ENCODE data around the gene TMEM200A.

DNA sequence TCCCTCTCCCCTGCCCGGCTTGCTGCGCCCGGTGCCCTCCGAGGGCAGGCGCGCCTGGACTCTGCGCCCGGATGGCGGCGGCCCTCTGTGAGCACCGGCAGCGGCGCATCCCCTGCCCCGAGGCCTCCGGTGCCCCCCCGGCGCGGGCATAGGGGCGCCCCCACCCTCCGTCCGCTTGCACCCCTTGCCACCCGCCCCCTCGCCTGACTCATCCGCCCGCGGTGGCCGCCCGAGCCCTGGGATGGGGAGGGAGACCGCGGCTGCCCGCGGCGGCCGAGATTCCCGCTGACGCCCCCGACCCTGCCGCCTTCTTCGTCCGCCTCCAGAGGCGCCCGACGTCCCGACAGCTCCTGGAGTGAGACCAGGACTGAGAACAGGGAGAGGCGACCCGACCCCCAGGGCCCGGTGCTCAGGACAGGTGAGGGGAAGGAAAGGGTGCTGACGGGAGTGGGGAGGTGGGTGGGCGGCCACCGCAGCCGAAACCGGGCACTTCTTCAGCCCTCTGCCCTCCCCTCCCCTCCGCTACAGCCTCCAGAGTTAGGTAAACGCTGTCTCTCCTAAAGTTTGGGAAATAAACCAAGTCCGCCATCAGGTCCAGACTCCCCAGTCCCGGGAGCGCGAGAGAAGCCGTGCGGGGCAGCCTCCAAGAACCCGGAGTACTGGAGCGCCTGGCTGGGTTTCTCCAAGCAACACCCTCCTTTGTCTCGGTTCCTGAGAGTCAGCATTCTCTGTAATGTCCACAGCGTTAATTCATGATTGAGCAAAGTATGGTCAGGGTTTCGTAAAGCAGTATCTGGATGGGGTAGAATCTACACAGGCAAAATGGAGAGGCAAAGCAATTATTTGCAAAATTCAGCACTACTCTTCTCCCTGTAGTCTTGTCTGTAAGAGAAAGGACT is 539 bp downstream of the TMEM200A start:
- TF ChIP-seq CBX3 (IDR thresholded peaks at IDR 0.05; ENCODE audit: low read depth) (no peak), RAD21 (IDR thresholded peaks at IDR 0.05; ENCODE audit: low read depth) (no peak), POLR2A (IDR thresholded peaks at IDR 0.05; ENCODE audit: borderline replicate concordance, extremely low read depth, insufficient read depth, insufficient read length) (no peak), POLR2AphosphoS5 (IDR thresholded peaks at IDR 0.05; ENCODE audit: low read depth, low read length) (no peak), EZH2 (IDR thresholded peaks at IDR 0.05) (no peak), ZFX (IDR thresholded peaks at IDR 0.05) (no peak), SRF (IDR thresholded peaks at IDR 0.05; ENCODE audit: low read depth) (no peak), EZH2phosphoT487 (IDR thresholded peaks at IDR 0.05; ENCODE audit: borderline replicate concordance) (no peak), SIN3A (IDR thresholded peaks at IDR 0.05; ENCODE audit: low read depth) (no peak), CEBPB (IDR thresholded peaks at IDR 0.05; ENCODE audit: low read depth) (no peak)
- TF ChIP-seq, protein P1, sequence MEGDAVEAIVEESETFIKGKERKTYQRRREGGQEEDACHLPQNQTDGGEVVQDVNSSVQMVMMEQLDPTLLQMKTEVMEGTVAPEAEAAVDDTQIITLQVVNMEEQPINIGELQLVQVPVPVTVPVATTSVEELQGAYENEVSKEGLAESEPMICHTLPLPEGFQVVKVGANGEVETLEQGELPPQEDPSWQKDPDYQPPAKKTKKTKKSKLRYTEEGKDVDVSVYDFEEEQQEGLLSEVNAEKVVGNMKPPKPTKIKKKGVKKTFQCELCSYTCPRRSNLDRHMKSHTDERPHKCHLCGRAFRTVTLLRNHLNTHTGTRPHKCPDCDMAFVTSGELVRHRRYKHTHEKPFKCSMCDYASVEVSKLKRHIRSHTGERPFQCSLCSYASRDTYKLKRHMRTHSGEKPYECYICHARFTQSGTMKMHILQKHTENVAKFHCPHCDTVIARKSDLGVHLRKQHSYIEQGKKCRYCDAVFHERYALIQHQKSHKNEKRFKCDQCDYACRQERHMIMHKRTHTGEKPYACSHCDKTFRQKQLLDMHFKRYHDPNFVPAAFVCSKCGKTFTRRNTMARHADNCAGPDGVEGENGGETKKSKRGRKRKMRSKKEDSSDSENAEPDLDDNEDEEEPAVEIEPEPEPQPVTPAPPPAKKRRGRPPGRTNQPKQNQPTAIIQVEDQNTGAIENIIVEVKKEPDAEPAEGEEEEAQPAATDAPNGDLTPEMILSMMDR (IDR thresholded peaks at IDR 0.05 in 2 of 3, conservative IDR thresholded peaks at IDR 0.05 in 1 of 3; ENCODE audit: borderline replicate concordance in 1 of 3, insufficient read depth in 1 of 3, low read depth in 2 of 3, low read length in 2 of 3) = peak in 1 of 3 experiments; percentile 7; a peak in 2 of 6 replicates
- TF ChIP-seq, protein P2, sequence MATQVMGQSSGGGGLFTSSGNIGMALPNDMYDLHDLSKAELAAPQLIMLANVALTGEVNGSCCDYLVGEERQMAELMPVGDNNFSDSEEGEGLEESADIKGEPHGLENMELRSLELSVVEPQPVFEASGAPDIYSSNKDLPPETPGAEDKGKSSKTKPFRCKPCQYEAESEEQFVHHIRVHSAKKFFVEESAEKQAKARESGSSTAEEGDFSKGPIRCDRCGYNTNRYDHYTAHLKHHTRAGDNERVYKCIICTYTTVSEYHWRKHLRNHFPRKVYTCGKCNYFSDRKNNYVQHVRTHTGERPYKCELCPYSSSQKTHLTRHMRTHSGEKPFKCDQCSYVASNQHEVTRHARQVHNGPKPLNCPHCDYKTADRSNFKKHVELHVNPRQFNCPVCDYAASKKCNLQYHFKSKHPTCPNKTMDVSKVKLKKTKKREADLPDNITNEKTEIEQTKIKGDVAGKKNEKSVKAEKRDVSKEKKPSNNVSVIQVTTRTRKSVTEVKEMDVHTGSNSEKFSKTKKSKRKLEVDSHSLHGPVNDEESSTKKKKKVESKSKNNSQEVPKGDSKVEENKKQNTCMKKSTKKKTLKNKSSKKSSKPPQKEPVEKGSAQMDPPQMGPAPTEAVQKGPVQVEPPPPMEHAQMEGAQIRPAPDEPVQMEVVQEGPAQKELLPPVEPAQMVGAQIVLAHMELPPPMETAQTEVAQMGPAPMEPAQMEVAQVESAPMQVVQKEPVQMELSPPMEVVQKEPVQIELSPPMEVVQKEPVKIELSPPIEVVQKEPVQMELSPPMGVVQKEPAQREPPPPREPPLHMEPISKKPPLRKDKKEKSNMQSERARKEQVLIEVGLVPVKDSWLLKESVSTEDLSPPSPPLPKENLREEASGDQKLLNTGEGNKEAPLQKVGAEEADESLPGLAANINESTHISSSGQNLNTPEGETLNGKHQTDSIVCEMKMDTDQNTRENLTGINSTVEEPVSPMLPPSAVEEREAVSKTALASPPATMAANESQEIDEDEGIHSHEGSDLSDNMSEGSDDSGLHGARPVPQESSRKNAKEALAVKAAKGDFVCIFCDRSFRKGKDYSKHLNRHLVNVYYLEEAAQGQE (IDR thresholded peaks at IDR 0.05; ENCODE audit: low read depth) = no peak
- TF ChIP-seq, protein P3, sequence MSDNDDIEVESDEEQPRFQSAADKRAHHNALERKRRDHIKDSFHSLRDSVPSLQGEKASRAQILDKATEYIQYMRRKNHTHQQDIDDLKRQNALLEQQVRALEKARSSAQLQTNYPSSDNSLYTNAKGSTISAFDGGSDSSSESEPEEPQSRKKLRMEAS (IDR thresholded peaks at IDR 0.05) = no peak
